Effector CD4-positive, alpha-beta T cell (primary cell): ENCODE measurements around the gene FALEC.
"Not testable (repeated sequence)": the region's sequence is repeated elsewhere in the genome, so short reads cannot be mapped to it uniquely, and the experiment has no call there.

Experiments used
- DNase-seq: peaks from one replicate; pipeline ENCODE4 v3.0.0-alpha.2; 2020

Gene FALEC

GRCh38 chr1:150560576-150561253, 45.2 kb downstream of the FALEC start:
- peak; percentile 65 for DNase-seq

GRCh38 chr1:150561254-150561973, 45.9 kb downstream of the FALEC start:
- peak; percentile 39 for DNase-seq

GRCh38 chr1:150561974-150562445, 46.5 kb downstream of the FALEC start:
- DNase-seq, result peak; percentile 71

- peak; percentile 63 for DNase-seq
Measured at GRCh38 chr1:150562446-150563339, 47.1 kb downstream of the FALEC start.

GRCh38 chr1:150563340-150564038, 47.9 kb downstream of the FALEC start:
- DNase-seq, result peak; percentile 44

- no peak for DNase-seq
Measured at GRCh38 chr1:150564051-150564991, 48.8 kb downstream of the FALEC start.

GRCh38 chr1:150565240-150565991, 49.9 kb downstream of the FALEC start:
- DNase-seq, result not testable (repeated sequence)

GRCh38 chr1:150566589-150567340, 51.2 kb downstream of the FALEC start:
- DNase-seq, result no peak

GRCh38 chr1:150567341-150567716, 51.8 kb downstream of the FALEC start:
- no peak for DNase-seq

GRCh38 chr1:150567717-150568593, 52.4 kb downstream of the FALEC start:
- no peak for DNase-seq

GRCh38 chr1:150568594-150568966, 53.0 kb downstream of the FALEC start:
- no peak for DNase-seq

GRCh38 chr1:150572918-150573647, 57.5 kb downstream of the FALEC start:
- no peak for DNase-seq

GRCh38 chr1:150573648-150574071, 58.1 kb downstream of the FALEC start:
- DNase-seq, result peak; percentile 9

- DNase-seq, result no peak
Measured at GRCh38 chr1:150574260-150575071, 58.9 kb downstream of the FALEC start.

- no peak for DNase-seq
Measured at GRCh38 chr1:150575072-150575489, 59.5 kb downstream of the FALEC start.

- no peak for DNase-seq
Measured at GRCh38 chr1:150575518-150576366, 60.2 kb downstream of the FALEC start.
